HG03432 (cell line): ENCODE data around the gene RHOXF2.
"Not testable (repeated sequence)": the region's sequence is repeated elsewhere in the genome, so short reads cannot be mapped to it uniquely, and the experiment has no call there.

Source experiments
- ATAC-seq: cut with Tn5 transposase; IDR thresholded peaks from one replicate; pipeline ENCODE4 v1.9.1; 2021; ENCODE audit warnings: mild to moderate bottlenecking, moderate library complexity; ENCODE audit not compliant: unreplicated experiment

RHOXF2 gene

GRCh38 chrX:120158313-120158712 lies at the start of gene RHOXF2:
Gene RHOXF2 (plus strand): TSS chrX:120158613. CDS start chrX:120158751, 138 bp downstream.
- ATAC-seq: not testable (repeated sequence)

- no peak for ATAC-seq
Observed at GRCh38 chrX:120109378-120109777, 49.0 kb upstream of the RHOXF2 start.

DNA sequence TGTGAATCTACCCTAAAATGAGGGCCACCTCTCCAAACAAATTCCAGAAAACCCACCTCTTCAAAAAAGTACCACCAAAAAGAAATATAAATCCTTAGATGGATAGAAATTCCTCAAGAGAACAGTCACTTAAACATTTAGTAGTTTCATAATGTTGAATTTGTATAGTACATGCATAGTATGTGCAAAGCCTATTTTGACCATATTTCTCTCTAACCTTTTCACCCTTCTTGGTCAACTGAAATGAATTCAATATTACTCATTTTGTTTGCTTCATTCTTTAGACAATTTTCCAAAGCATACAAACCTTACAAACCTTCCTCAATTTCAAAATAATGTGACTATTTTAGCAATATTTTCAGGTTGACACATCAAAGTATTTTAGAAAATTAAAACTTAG lies 46.8 kb upstream of the RHOXF2 start:
- ATAC-seq: no peak

- no peak for ATAC-seq
Observed at GRCh38 chrX:120115438-120115963, 42.9 kb upstream of the RHOXF2 start, which contains the start of gene RHOXF1. Gene RHOXF1 (minus strand): TSS chrX:120115913. CDS start chrX:120115862, 51 bp downstream.

DNA sequence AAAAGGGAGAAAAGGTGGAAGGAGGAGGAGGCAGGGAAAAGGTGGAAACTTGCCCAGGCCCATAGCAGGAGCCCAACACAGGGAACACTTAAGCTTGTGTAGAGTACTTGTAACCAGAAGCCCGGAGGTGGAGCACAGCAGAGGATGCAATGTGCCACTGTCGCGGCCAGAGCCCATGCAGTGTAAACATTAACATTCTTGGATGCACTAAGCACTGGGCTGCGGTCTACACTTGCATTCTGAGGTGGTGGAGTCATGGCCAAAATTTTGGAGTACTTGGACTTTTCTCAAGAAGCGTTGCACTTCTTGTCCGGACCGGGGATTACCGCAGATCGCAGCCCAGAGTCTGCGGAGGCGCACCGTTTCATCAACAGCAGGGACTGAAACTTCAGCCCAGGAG lies 38.2 kb upstream of the RHOXF2 start:
- ATAC-seq: no peak

- ATAC-seq: no peak
Observed at GRCh38 chrX:120125444-120125843, 33.0 kb upstream of the RHOXF2 start.

DNA sequence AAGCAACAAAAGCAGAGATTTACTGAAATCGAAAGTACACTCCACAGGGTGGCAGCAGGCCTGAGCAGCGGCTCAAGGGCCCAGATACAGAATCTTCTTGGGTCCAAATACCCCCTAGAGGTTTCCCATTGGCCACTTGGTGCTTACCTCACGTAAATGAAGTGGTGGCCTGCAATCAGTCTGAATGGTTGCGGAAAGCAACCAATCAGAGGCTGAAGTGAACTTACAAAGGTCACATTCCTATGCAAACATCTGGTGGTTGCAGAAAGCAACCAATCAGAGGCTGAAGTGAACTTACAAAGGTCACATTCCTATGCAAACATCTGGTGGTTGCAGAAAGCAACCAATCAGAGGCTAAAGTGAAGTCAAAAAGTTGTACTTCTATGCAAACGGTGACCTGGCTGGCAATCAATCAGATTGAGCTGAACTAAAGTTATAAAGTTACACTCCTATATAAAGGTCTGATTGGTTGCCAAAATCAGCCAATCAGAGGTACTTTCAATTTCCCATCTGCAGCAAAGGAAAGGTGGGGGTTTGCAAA lies 30.0 kb upstream of the RHOXF2 start:
- not testable (repeated sequence) for ATAC-seq

DNA sequence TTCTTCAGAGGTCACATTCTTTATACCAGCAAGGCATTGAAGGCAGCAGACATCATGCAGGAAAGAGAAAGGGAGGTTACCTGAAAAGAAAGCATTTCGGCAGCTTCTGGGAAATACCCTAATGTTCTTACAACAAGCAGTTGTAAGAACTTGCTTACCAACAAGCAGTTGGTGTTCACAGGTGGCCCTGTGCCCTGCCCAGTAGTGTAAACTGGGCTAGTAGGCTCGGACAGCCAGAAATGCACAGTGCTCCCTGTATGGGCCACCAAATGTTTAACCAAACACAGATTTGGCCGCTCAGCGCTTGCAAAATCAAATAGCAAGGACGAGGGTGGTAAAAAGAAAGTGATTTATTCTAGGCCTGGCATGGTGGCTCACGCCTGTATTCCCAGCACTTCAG lies 22.3 kb upstream of the RHOXF2 start:
- ATAC-seq: no peak

DNA sequence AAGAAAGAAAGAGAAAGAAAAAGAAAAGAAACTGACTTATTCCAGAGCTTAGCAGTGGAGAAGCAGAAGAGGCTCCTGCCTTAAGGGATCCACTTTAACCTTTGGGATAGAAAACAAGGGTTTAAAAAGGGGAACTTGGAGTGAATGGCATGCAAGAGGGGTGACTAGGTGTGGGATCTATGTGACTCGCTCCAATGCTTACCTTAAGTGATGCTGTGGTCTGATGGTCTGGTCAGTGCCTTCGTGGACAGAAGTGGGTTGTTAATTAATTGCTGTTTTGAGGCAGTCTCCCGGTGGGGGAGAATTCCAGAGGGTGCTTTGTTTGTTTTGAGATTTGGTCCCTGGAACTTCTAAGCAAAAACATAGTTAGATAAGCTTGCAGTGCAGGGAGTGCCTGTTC lies 21.6 kb upstream of the RHOXF2 start:
- ATAC-seq: no peak

GRCh38 chrX:120137439-120137838 lies 21.0 kb upstream of the RHOXF2 start:
- no peak for ATAC-seq

DNA sequence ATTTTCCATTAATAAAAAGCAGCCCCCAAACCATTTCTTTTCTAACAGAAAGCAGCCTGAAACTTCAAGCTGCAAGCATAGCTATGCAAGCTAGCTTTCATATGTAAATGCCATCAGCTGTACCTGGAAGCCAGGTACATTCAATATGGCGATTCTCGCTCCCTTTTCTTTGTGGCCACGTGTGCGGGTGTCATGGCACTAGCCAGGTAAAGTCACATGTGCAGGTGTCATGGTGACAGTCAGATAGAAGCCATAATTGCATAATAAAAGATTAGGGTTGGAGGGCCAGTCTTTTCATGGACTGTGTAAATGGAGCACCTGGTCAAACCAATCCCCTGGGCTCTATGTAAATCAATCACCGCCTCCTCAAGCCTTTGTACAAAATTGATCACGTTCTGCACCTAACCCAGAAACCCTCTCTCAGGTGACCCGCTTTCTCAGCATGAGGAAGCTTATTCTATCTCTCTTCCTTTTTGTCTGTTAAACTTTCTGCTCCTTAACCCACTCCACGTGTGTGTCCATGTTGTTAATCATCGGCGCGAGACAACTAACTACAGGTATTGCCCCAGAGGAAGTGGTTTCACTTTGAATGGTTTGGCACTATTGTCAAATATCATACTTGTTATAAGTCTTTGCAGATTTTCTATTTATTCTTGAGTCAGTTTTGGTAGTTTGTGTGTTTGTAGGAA lies 18.0 kb upstream of the RHOXF2 start:
- no peak for ATAC-seq

GRCh38 chrX:120144178-120144844 lies 14.1 kb upstream of the RHOXF2 start:
- ATAC-seq: no peak

DNA sequence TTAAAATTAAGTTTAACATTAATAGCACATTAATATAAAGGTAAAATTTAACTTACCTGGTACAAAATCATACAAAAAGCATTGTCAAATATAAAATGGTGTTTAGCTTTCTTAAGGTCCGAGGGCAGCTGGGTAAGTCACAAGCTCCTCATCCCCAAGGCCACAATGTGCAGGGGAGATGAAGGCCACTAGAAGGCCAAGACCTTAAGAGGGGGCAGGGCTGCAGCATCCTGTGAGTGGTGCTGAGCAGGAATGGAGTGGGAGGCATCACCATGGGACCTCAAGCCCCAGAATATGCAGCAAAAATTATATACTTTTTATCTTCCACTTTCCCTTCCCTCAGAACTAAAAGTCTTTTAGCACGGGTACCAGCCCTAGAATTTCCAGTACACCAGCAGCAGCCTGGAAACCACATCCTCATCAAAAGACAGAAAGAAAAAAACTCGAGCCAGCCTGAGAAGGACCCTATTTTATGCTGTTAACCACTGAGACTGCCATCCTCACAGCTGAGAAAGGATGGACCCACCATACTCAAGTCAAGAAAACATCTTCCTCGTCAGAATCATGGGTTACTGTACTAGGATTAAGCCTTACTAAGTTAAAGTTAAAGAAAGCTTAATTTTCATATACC lies 13.0 kb upstream of the RHOXF2 start:
- ATAC-seq: no peak

DNA sequence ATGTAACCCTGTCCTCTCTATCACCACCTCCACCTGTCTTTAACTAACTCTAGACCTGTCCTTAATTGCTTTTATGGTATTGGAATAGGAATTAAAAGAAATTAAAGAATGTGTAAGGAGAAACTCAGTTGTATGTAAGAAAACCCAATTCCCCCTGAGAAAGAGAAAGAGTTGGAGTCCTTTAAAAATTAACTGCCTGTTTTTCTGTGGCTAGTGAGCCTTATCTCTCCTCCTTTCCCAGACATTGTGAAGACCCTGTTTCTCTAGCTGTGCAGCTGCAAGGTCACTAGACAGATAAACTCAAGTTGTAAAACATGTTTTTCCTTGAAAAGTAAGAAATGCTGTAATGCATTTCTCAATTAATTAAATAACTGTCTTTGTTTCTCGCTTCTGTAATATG lies 12.1 kb upstream of the RHOXF2 start:
- not testable (repeated sequence) for ATAC-seq

- no peak for ATAC-seq
Observed at GRCh38 chrX:120147537-120147936, 10.9 kb upstream of the RHOXF2 start.

DNA sequence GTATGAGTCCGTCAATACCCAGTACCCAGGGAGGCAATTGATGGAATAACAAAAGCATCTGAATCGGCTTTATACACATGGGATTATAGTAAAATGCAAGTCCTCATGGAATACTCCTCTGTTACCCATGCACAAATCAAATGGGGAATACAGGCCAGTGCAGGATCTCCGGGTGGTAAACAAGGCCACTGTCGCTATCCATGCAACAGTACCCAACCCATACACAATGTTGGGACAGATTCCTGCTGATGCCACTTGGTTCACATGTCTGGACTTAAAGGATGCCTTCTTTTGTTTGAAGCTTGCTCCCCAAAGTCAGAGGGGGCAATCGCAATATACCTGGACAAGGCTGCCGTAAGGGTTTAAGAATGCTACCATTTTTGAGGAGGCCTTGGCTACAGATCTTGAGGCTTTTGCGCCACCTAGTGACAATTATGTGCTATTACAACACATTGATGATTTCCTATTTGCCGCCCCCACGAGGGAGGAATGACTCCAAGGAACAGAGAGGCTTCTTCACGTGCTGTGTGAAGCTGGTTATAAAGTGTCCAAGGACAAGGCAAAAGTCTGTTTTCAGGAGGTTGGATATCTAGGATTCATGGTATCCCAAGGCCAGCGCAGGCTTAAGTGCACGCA lies 8.2 kb upstream of the RHOXF2 start:
- ATAC-seq: not testable (repeated sequence)

GRCh38 chrX:120159086-120159485 lies 673 bp downstream of the RHOXF2 start:
- ATAC-seq: not testable (repeated sequence)

- ATAC-seq: not testable (repeated sequence)
Observed at GRCh38 chrX:120193254-120193653, 34.8 kb downstream of the RHOXF2 start.

DNA sequence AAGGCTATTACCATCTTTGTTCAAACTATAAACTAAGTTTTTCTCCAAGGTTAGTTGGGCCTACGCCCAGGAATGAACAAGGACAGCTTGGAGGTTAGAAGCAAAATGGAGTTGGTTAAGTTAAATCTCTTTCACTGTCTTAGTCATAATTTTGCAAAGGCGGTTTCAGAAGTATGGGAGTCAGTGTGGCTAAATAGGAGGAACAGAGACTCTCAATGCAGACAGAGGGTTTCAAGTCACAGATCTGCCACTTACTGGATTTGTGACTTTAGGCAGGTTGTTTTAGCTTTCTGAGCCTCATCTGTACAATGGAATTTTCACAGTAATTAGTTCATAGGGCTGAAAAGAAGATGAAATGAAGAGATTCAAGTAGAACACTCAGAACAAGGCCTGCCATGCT lies 35.3 kb downstream of the RHOXF2 start:
- peak; percentile 71 for ATAC-seq

DNA sequence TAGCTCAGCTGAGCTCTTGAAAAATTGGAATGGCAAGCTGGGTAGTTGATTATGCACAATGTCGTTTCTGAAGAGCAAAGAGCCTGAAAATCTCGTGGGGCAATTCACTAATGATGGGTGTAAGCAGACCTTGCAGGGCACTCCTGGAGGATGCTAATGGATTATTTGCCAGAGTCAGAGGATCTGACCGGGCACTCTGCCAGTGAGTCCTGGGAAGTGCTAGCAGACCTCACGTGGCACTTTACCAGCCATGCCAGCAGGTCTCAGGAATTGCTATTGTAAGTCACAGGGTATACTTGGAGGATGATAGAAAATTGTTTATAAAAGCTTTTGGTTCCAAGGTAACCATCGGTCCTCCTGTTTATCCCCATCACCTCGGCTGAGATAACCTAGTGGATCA lies 37.4 kb downstream of the RHOXF2 start:
- ATAC-seq: not testable (repeated sequence)
